Keratinocyte (primary cell): ENCODE data around the gene DYNLT1.

Experiments used
- CTCF ChIP-seq, 3 experiments: IDR thresholded peaks in 1 of 3; conservative IDR thresholded peaks in 1 of 3; optimal IDR thresholded peaks in 1 of 3; 2 replicates in 2 of 3; 3 replicates in 1 of 3; pipeline versions ENCODE3 to v1.5.1; 2011; ENCODE audit warnings: low read length in 3 of 3, mild to moderate bottlenecking in 3 of 3, moderate library complexity in 2 of 3, control low read depth in 1 of 3, inconsistent platforms in 1 of 3; ENCODE audit not compliant: insufficient read depth in 2 of 3; ENCODE audit errors: extremely low read depth in 1 of 3
- EZH2 ChIP-seq: IDR thresholded peaks from one replicate; pipeline ENCODE4 v1.6.1; 2012; ENCODE audit warnings: inconsistent platforms, mild to moderate bottlenecking, low read length, moderate library complexity

- no peak for TF ChIP-seq CTCF (optimal IDR thresholded peaks at IDR 0.05 in 1 of 3, IDR thresholded peaks at IDR 0.05 in 1 of 3, conservative IDR thresholded peaks at IDR 0.05 in 1 of 3; ENCODE audit: extremely low read depth in 1 of 3, insufficient read depth in 2 of 3, low read length in 3 of 3)
- no peak for TF ChIP-seq EZH2
Measured at GRCh38 chr6:158680015-158680414, 35.5 kb upstream of the DYNLT1 start.
